Globus pallidus (tissue), 1 donor: ENCODE data around the gene KLC4.
A peak's percentile ranks its signal among the peaks of the same experiment; 100 is the strongest.
"Not testable (repeated sequence)": the region's sequence is repeated elsewhere in the genome, so short reads cannot be mapped to it uniquely, and the experiment has no call there.

Source experiments
- DNase-seq: peaks from one replicate; pipeline ENCODE4 v3.0.0-alpha.2; 2015; ENCODE audit warnings: low spot score

KLC4 gene

DNA sequence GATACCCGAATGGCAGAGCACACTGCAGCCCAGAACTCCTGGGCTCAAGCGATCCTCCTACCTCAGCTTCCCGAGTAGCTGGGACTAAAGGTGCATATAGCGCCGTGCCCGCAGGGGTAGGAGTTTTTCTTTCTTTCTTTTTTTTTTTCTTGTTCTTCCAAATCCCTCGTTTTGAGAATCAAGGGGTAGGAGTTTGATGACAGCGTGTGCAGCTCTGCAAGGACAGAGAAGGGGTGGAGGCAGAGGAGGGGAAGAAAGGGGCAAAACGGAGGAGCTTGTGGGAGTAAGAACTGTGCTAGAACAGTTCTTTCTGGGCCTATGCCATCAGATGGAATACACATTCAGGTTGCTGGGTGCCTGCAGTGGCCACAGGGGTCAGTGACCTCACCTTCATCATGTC, 22.7 kb upstream of the KLC4 start:
- no peak for DNase-seq

DNA sequence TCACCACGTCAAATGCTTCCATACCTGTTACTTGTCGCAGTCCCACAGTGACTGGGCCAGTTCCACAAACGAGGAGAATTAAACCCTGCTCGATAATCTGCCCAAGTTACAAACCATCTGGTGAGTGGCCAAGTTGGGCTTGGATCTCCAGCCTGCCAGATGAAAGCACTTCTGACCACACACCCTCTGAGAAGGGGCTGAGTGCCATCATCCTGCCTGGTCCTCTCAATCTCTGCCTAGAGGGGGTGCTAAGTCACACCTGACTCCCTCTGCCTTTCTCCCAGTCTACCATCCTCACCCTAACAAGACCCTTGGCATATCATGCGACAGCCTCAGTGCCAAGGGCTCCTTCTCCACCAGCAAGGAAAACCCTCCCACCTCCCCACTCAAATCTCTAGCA, 22.2 kb upstream of the KLC4 start:
- no peak for DNase-seq

- no peak for DNase-seq
These were observed 21.7 kb upstream of the KLC4 start for GRCh38 chr6:43037706-43038105.

- no peak for DNase-seq
These were observed 20.7 kb upstream of the KLC4 start for GRCh38 chr6:43038727-43039126.

GRCh38 chr6:43040542-43041257, 18.7 kb upstream of the KLC4 start:
- DNase-seq: no peak

DNA sequence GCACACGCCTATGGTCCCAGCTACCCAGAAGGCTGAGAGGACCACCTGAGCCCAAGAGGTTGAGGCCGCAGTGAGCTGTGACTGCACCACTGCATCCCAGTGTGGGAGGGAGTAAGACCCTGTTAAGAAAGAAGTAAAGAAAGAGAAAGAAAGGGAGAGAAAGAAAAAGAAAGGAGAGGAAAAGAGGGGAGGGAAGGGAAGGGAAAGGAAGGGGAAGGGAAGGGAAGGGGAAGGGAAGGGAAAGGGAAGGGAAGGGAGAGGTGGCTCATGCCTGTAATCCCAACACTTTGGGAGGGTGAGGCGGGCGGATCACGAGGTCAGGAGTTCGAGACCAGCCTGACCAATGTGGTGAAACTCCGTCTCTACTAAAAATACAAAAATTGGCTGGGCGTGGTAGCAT, 18.0 kb upstream of the KLC4 start:
- DNase-seq: not testable (repeated sequence)

DNA sequence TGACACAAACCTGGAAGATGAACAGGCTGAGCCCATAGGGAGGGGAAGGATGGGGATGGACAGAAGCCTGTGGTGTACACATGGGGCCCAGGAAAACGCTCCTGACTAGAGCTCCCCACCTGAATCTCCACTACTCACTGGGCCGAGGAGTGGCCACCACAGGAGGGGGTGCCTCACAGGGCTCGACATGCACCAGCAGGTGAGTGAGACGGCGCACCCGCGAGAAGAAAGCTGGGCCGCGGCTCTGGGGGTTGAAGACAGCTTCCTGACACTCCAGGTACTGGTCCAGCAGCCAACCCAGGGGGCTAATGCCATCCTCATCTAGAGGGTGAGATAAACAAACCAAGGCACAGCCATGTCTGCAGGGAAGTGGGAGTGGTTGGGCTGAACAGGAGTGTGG, 16.1 kb upstream of the KLC4 start:
- DNase-seq: no peak

GRCh38 chr6:43045371-43045930, 14.0 kb upstream of the KLC4 start:
- no peak for DNase-seq

- DNase-seq: no peak
These were observed 11.4 kb upstream of the KLC4 start for GRCh38 chr6:43047998-43048397.

DNA sequence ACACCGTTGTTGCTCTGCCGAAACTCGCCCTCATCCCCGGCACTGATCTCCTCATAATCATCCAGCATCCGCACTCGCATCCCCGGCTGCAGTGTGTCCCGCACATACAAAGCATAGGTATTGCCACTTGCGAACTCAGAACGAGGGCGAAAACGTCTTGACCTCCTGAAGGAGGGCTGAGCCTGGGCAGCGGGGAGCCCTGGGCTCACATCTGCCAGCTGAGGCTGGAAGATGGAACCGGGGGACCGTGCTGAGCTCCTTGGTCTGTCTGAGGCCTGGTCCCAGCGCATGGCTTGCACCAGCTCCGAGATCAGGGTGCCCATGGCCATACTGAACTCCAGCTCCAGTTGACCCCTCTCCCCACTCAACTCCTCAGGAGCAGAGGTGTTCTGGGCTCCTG, 8.4 kb upstream of the KLC4 start:
- DNase-seq: no peak

DNA sequence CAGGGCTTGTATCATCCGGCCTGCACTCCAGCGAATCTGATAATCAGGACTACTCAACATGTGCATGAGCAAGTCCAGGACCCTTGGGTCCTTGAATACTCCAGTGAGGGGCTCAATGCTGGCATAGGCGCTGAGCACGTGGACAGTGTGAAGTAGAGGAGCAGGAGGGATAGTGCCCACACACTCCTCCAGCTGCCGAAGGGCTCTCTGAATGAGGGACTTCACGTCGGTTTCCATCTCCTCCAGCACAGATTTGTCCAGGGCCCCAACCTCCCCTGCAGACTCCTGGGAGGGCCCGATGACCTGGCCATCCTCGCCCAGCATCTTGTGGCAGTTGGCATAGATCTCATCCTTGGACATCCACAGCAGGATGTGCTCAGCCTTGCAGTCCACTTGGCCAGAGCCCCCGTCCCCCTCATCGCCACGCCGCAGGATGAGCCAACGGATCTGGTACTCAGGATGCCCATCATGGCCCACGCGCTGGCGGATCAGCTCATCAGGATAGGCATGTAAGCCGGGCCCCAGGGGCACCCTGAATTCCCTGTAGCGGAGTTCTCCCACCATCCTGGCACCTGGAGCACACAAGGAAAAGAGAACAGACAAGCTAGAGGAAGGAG, 7.1 kb upstream of the KLC4 start:
- no peak for DNase-seq

GRCh38 chr6:43052842-43053544, 6.4 kb upstream of the KLC4 start:
- DNase-seq: no peak

DNA sequence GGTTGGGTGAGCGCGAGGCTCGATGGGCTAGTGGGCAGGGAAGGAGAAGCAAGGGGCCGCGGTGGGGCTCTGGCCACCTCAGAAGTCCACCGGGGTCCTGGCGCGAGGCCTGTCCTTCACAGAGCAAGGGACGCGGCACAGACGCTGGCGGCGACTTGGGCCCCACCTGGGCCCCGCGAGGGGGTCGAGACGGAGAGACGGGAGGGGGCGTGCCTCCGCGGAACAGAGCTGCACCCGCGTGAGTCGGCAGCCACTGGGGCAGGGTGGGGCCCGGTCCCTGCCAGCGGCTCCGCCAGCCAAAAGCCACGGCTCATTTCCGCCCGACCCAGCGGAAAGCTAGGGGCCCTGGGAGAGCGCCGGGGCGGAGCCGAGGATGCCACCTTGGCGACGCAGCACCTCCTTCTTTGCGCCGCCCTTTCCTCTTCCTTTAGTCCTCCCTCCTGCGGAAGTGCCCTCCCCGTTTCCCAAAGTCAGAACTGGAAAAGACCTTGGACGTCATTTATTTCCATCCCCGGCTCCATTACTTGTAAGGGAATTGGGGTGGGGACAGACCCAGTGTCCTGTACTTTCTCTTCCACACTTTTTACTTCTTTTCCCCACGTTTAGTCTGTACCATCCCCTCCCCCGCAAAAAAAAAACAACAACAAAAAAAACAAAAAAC, 5.8 kb upstream of the KLC4 start, which contains the start of gene CUL7:
CUL7 (minus strand) TSS at position 307 of the 661 bp plus-strand sequence. CDS start 1,063 bp downstream, outside the sequence.
- peak; percentile 64 for DNase-seq

- no peak for DNase-seq
These were observed 5.1 kb upstream of the KLC4 start for GRCh38 chr6:43054206-43054943.

GRCh38 chr6:43055966-43056365, 3.5 kb upstream of the KLC4 start:
- no peak for DNase-seq

- no peak for DNase-seq
These were observed 900 bp upstream of the KLC4 start for GRCh38 chr6:43058531-43058930.

GRCh38 chr6:43060034-43060754, 763 bp downstream of the KLC4 start:
- no peak for DNase-seq

DNA sequence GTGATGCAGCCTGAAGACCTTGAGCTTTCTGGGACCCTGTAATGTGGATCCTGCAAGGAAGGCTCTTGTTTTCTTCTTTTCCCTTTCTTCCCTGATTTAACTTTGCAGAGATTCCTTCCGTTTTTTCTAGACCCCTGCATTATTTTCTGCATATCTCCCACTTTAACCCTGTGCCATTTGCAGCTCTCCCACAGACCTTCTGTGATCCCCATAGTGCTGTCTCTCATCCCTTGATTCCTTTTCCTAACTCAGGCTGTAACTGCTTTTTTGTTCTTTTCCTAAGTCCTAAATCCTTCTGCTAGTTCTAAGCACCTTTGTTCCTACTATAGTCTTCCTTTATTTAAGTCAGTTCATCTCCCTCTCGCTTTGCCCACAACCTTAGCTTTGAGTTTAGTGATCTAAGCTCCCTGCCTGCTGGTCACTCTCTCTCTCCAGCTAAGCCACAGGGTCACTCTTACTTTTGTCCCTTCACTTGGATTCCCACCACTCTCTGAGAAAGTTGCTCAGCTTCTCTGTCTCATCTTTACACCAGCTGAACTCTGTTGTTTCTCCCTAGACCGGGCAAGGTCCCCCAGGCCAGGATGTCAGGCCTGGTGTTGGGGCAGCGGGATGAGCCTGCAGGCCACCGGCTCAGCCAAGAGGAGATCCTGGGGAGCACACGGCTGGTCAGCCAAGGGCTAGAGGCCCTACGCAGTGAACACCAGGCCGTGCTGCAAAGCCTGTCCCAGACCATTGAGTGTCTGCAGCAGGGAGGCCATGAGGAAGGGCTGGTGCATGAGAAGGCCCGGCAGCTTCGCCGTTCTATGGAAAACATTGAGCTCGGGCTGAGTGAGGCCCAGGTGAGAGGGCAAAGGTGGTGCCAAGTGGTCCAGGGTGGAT, 1.6 kb downstream of the KLC4 start:
- no peak for DNase-seq

GRCh38 chr6:43061861-43062260, 2.4 kb downstream of the KLC4 start:
- DNase-seq: no peak

GRCh38 chr6:43062818-43063217, 3.4 kb downstream of the KLC4 start:
- DNase-seq: no peak
